ENCODE results near the gene TDRKH. TPM values are rescaled to one million over a fixed set of nuclear protein-coding genes. Genes with fewer than 3 reads are reported as not detected.

The TDRKH gene
- total and polyA plus RNA-seq, 2 experiments from 2014 or later, result 10.2 to 25.6 TPM

DNA sequence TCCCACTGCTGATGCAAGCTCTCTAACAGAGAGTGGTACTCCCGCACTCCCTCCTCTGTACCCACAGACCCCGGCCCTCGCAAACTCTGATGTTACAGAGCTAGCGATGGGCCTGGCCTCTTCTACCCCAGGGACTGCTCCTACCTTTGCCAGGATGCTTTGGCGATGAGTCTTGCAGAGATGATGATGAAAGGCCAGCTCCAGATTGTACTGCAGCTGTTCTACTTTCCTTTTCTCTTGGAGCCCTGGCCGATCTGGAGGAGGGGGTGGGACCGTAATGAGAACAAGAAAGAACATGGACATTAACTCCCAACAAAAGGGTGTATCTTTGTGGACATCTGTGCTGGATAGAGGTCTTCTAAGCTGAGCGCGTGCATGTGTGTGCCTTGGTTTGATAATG, 20.9 kb upstream of the TDRKH start:
- Histone ChIP-seq H4K20me1 (replicated peaks; ENCODE audit: insufficient read depth) (no peaks in the 10 kb centered on the region), H3K36me3 (ENCODE audit: insufficient read depth) (no peaks in the 10 kb centered on the region), H3K27me3 (ENCODE audit: insufficient read depth) (no peaks in the 10 kb centered on the region), H3K79me2 (replicated peaks; ENCODE audit: insufficient read depth) (no peaks in the 10 kb centered on the region), H2AFZ (peak overlapping the region; percentile 52; the same call in 1 of the 2 replicates), H3K27ac (ENCODE audit: low read depth) (no peak overlapping the region), H3F3A (replicated peaks; ENCODE audit: low read depth) (no peaks in the 10 kb centered on the region), H3K4me3 (no peak overlapping the region), H3K4me2 (no peak overlapping the region), H3K4me1 (ENCODE audit: insufficient read depth) (peaks cover 7% of the 10 kb centered on the region), H3K9me2 (ENCODE audit: insufficient read depth) (no peaks in the 10 kb centered on the region)
- Mint-ChIP-seq H3K27me3 (ENCODE audit: insufficient read depth, low read depth, poor library complexity) (peaks cover 8% of the 10 kb centered on the region), H3K9me3 (no peaks in the 10 kb centered on the region), H3K27ac (peak overlapping the region; percentile 34; the same call in 1 of the 2 replicates), H3K4me3 (no peak overlapping the region), H3K36me3 (ENCODE audit: low read depth) (no peaks in the 10 kb centered on the region), H3K4me1 (peaks cover 22% of the 10 kb centered on the region)
- DNase-seq (ENCODE audit: low spot score) (no peak), ATAC-seq (no peak)
- no peak for TF ChIP-seq EZH2phosphoT487 (IDR thresholded peaks at IDR 0.05; ENCODE audit: unreplicated experiment)
- TF ChIP-seq, protein P1, sequence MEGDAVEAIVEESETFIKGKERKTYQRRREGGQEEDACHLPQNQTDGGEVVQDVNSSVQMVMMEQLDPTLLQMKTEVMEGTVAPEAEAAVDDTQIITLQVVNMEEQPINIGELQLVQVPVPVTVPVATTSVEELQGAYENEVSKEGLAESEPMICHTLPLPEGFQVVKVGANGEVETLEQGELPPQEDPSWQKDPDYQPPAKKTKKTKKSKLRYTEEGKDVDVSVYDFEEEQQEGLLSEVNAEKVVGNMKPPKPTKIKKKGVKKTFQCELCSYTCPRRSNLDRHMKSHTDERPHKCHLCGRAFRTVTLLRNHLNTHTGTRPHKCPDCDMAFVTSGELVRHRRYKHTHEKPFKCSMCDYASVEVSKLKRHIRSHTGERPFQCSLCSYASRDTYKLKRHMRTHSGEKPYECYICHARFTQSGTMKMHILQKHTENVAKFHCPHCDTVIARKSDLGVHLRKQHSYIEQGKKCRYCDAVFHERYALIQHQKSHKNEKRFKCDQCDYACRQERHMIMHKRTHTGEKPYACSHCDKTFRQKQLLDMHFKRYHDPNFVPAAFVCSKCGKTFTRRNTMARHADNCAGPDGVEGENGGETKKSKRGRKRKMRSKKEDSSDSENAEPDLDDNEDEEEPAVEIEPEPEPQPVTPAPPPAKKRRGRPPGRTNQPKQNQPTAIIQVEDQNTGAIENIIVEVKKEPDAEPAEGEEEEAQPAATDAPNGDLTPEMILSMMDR (conservative IDR thresholded peaks at IDR 0.05; ENCODE audit: low read depth in 2 of 2), result no peak
- TF ChIP-seq, protein P2, sequence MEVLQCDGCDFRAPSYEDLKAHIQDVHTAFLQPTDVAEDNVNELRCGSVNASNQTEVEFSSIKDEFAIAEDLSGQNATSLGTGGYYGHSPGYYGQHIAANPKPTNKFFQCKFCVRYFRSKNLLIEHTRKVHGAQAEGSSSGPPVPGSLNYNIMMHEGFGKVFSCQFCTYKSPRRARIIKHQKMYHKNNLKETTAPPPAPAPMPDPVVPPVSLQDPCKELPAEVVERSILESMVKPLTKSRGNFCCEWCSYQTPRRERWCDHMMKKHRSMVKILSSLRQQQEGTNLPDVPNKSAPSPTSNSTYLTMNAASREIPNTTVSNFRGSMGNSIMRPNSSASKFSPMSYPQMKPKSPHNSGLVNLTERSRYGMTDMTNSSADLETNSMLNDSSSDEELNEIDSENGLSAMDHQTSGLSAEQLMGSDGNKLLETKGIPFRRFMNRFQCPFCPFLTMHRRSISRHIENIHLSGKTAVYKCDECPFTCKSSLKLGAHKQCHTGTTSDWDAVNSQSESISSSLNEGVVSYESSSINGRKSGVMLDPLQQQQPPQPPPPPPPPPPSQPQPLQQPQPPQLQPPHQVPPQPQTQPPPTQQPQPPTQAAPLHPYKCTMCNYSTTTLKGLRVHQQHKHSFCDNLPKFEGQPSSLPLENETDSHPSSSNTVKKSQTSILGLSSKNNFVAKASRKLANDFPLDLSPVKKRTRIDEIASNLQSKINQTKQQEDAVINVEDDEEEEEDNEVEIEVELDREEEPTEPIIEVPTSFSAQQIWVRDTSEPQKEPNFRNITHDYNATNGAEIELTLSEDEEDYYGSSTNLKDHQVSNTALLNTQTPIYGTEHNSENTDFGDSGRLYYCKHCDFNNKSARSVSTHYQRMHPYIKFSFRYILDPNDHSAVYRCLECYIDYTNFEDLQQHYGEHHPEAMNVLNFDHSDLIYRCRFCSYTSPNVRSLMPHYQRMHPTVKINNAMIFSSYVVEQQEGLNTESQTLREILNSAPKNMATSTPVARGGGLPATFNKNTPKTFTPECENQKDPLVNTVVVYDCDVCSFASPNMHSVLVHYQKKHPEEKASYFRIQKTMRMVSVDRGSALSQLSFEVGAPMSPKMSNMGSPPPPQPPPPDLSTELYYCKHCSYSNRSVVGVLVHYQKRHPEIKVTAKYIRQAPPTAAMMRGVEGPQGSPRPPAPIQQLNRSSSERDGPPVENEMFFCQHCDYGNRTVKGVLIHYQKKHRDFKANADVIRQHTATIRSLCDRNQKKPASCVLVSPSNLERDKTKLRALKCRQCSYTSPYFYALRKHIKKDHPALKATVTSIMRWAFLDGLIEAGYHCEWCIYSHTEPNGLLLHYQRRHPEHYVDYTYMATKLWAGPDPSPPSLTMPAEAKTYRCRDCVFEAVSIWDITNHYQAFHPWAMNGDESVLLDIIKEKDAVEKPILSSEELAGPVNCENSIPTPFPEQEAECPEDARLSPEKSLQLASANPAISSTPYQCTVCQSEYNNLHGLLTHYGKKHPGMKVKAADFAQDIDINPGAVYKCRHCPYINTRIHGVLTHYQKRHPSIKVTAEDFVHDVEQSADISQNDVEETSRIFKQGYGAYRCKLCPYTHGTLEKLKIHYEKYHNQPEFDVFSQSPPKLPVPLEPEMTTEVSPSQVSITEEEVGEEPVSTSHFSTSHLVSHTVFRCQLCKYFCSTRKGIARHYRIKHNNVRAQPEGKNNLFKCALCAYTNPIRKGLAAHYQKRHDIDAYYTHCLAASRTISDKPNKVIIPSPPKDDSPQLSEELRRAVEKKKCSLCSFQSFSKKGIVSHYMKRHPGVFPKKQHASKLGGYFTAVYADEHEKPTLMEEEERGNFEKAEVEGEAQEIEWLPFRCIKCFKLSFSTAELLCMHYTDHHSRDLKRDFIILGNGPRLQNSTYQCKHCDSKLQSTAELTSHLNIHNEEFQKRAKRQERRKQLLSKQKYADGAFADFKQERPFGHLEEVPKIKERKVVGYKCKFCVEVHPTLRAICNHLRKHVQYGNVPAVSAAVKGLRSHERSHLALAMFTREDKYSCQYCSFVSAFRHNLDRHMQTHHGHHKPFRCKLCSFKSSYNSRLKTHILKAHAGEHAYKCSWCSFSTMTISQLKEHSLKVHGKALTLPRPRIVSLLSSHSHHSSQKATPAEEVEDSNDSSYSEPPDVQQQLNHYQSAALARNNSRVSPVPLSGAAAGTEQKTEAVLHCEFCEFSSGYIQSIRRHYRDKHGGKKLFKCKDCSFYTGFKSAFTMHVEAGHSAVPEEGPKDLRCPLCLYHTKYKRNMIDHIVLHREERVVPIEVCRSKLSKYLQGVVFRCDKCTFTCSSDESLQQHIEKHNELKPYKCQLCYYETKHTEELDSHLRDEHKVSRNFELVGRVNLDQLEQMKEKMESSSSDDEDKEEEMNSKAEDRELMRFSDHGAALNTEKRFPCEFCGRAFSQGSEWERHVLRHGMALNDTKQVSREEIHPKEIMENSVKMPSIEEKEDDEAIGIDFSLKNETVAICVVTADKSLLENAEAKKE (CRISPR knock-in tag; IDR thresholded peaks at IDR 0.05), result no peak
- no peak for TF ChIP-seq CREB1 (CRISPR knock-in tag; IDR thresholded peaks at IDR 0.05; ENCODE audit: low read depth)
- no peak for TF ChIP-seq ZNF114 (CRISPR knock-in tag; IDR thresholded peaks at IDR 0.05)
- TF ChIP-seq, protein P3, sequence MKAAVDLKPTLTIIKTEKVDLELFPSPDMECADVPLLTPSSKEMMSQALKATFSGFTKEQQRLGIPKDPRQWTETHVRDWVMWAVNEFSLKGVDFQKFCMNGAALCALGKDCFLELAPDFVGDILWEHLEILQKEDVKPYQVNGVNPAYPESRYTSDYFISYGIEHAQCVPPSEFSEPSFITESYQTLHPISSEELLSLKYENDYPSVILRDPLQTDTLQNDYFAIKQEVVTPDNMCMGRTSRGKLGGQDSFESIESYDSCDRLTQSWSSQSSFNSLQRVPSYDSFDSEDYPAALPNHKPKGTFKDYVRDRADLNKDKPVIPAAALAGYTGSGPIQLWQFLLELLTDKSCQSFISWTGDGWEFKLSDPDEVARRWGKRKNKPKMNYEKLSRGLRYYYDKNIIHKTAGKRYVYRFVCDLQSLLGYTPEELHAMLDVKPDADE (IDR thresholded peaks at IDR 0.05), result no peak
- no peak for TF ChIP-seq EZH2 (IDR thresholded peaks at IDR 0.05; ENCODE audit: low read depth, unreplicated experiment)

Data from GM23338 (cell line).